ENCODE data around the gene FARP1.

DNA sequence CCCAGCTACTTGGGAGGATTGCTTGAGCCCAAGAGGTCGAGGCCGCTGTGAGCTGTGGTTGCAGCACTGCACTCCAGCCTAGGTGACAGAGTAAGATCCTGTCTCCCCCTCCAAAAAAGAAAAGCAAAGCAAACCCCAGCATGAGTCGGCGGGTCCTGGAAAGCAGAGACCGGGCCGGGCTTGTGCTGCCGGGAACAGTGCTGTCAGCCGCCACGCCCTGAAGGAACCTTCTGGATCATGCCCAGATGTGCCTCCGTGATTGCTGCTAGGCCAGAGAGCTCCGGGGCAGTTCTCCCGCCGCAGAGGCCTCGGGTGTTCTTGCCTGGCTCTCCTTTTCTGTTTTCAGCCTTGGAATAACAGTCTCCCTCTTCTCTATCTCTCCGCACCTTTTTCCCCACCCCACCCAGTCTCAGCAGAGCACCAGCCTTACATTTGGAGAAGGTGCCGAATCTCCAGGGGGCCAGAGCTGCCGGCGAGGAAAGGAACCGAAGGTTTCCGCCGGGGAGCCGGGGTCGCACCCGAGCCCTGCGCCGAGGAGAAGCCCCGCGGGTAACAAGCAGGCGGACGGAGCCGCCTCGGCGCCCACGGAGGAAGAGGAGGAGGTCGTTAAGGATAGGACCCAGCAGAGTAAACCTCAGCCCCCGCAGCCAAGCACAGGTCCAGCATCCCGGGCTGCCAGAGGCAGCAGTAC is 252.1 kb downstream of the FARP1 start:
- TF ChIP-seq, protein P1, sequence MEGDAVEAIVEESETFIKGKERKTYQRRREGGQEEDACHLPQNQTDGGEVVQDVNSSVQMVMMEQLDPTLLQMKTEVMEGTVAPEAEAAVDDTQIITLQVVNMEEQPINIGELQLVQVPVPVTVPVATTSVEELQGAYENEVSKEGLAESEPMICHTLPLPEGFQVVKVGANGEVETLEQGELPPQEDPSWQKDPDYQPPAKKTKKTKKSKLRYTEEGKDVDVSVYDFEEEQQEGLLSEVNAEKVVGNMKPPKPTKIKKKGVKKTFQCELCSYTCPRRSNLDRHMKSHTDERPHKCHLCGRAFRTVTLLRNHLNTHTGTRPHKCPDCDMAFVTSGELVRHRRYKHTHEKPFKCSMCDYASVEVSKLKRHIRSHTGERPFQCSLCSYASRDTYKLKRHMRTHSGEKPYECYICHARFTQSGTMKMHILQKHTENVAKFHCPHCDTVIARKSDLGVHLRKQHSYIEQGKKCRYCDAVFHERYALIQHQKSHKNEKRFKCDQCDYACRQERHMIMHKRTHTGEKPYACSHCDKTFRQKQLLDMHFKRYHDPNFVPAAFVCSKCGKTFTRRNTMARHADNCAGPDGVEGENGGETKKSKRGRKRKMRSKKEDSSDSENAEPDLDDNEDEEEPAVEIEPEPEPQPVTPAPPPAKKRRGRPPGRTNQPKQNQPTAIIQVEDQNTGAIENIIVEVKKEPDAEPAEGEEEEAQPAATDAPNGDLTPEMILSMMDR (IDR thresholded peaks at IDR 0.05) = no peak
- TF ChIP-seq POLR2AphosphoS5 (IDR thresholded peaks at IDR 0.05) (no peak), POLR2A (IDR thresholded peaks at IDR 0.05) (no peak)

Data from suprapubic skin (tissue), 4 donors.